Astrocyte of the cerebellum (primary cell): ENCODE results near the gene NXNL1.
"Not testable (repeated sequence)": the region's sequence is repeated elsewhere in the genome, so short reads cannot be mapped to it uniquely, and the experiment has no call there.

ENCODE experiments used
- DNase-seq: peaks from one replicate; pipeline ENCODE4 v3.0.0-alpha.2; 2011; ENCODE audit warnings: low read depth
- H3K4me3 ChIP-seq: 2 replicates; pipeline ENCODE4 v1.5.1; 2011; ENCODE audit warnings: mild to moderate bottlenecking, low read depth, low read length, moderate library complexity
- CTCF ChIP-seq: IDR thresholded peaks from 2 replicates; pipeline ENCODE4 v1.5.1; 2012; ENCODE audit warnings: low read length, low read depth, moderate library complexity, mild to moderate bottlenecking; ENCODE audit errors: missing control alignments
- in situ Hi-C: cut with HindIII; loops from 2 replicates; pipeline ENCODE4 v1.10.0; 2017; ENCODE audit warnings: low sequenced_read_pairs

Gene NXNL1

DNA sequence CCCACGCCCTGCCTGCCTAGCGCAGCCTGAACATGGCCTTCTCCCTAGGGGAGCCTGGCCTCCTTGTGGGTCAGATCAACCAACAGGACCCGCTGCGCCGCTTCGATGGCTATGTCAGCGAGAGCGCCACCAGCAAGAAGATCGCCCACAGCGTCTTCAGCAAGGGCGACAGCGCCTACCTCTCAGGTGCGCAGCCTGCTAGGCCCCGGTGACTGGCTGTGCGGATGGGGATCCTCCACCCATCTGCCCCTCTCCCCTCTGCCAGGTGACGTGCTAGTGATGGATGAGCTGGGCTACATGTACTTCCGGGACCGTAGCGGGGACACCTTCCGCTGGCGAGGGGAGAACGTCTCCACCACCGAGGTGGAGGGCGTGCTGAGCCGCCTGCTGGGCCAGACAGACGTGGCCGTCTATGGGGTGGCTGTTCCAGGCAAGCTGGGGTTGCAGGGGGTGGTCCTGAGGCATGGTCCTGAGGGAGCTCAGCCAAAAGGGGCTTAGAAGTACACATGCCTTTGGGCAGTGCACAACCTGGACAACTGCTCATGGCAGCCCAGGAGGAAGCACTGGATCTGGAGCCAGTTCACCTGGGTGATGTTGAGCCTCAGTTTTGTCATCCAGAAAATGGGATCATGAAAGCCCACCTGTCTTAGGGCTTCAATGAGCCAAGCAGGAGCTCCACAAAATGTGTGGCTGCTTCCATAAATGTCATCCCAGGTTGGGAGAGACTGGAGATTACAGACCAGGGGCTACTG lies 39.9 kb upstream of the NXNL1 start:
- TF ChIP-seq CTCF: no peak
- H3K4me3 ChIP-seq: no peak overlapping the region
- no peak for DNase-seq
- in situ Hi-C loops: no loop called here

DNA sequence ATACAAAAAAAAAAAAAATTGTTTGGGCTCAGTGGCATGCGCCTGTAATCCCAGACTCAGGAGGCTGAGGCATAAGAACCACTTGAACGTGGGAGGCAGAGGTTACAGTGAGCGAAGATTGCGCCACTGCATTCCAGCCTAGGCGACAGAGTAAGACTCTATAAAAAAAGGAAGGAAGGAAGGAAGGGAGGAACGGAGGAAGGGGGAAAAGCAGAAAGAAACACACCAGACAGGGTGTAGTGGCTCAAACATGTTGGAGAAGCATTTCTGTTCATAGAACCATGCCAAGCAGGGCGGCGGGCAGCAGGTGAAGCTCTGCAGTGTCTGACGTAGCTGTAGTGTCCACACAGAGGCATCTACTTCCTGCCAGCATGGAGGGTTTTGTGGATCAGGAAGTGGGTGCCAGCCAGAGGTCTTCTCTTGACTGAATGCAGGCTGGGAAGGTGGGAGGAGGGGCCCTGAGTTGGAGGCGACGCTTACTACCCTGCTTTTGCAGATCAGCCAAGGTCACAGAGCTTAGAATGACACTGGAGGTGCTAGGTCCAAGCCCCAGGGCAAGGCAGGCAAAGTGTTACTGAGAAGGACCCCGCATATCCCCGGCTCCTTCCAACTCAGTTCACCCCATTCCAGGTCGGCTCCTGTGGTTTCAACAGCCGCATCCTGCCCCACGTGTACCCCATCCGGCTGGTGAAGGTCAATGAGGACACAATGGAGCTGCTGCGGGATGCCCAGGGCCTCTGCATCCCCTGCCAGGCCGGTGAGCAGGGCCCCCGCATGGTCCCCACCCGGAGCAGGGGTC lies 39.1 kb upstream of the NXNL1 start:
- in situ Hi-C loops: no loop called here
- H3K4me3 ChIP-seq: no peak overlapping the region
- no peak for DNase-seq
- TF ChIP-seq CTCF: no peak

- in situ Hi-C loops, DNase-seq, H3K4me3 ChIP-seq: not testable (repeated sequence)
Observed at GRCh38 chr19:17499025-17499424, 38.3 kb upstream of the NXNL1 start.

- in situ Hi-C loops: no loop called here
- TF ChIP-seq CTCF: no peak
- DNase-seq: no peak
- H3K4me3 ChIP-seq: no peak overlapping the region
Observed at GRCh38 chr19:17497149-17497798, 36.5 kb upstream of the NXNL1 start.

GRCh38 chr19:17496337-17496997 lies 35.7 kb upstream of the NXNL1 start:
- no peak overlapping the region for H3K4me3 ChIP-seq
- no peak for DNase-seq
- peak; percentile 93 for TF ChIP-seq CTCF
- in situ Hi-C loops: no loop called here

DNA sequence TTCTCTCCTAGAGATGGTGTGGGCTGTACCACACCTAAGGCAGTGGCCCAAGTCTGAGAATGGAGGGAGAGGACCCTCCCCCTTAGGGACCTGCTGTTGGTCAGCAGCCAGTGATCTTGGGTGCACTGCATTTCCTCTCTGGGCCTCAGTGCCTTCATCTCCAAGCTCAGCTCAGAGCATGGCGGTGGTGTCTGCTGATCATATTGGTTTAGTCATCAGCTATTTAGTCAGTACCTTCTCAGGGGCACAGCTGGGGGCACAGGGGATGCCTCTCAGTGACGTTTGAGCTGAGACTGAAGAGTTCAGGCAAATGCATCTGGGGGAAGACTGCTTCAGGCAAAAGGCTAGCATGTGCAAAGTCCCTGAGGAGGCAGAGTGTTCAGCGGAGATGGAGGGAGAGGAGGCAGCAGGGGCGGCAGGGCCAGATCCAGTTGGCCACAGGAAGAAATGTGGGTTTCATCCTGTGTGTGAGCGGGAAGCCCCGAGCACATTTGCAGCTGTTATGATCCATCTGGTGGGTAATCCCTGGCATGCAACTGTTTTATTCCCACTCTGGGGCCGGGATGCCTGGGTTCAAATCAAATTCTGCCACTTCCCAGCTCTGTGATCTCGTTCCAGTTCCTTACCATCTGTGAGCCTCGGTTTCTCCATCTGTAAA lies 35.0 kb upstream of the NXNL1 start:
- no peak for TF ChIP-seq CTCF
- DNase-seq: no peak
- no peak overlapping the region for H3K4me3 ChIP-seq
- in situ Hi-C loops: no loop called here
